Activated naive CD4-positive, alpha-beta T cell treated with Interleukin-2 at 50 U/mL for 16 hours (primary cell): ENCODE data around the gene GASK1A.

Experiments used
- DNase-seq: peaks from one replicate; pipeline ENCODE4 v3.0.0-alpha.2; 2020

GASK1A gene

DNA sequence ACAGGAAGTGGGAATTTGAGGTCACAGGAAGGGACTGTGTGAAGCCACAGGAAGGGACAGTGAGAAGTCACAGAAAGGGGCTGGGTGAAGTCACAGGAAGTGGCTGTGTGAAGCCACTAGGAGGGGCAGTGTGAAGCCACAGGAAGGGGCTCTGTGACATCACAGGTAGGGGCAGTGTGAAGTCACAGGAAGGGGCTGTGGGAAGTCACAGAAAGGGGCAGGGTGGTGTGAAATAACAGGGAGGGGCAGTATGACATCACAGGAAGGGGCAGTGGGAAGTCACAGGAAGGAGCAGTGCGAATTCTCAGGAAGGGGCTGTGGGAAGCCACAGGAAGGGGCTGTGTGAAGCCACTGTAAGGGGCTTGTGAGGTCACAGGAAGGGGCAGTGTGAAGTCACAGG, 35.8 kb downstream of the GASK1A start:
- DNase-seq, result no peak

GRCh38 chr3:43015572-43015971, 36.5 kb downstream of the GASK1A start:
- DNase-seq, result no peak

- DNase-seq, result no peak
Measured at GRCh38 chr3:43015991-43016865, 37.1 kb downstream of the GASK1A start.

GRCh38 chr3:43017004-43017403, 37.9 kb downstream of the GASK1A start:
- no peak for DNase-seq

DNA sequence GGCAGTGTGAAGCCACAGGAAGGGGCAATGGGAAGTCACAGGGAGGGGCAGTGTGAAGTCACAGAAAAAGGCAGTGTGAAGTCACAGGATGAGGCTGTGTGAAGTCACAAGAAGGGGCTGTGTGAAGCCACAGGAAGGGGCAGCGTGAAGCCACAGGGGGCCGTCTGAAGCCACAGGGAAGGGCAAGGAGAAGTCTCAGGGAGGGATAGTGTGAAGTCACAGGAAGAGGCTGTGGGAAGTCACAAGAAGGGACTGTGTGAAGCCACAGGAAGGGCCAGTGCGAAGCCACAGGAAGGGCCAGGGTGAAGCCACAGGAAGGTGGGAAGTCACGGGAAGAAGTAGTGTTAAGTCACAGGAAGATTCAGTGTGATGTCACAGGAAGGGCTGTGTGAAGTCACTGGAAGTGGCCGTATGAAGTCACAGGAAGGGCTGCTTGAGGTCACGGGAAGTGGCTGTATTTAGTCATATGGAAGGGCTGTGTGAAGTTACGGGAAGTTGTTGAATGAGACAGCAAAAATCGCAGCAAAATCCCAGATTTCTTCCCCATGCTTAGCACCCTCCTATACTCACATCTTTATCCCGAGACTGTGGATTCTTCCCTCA, 38.6 kb downstream of the GASK1A start:
- no peak for DNase-seq

DNA sequence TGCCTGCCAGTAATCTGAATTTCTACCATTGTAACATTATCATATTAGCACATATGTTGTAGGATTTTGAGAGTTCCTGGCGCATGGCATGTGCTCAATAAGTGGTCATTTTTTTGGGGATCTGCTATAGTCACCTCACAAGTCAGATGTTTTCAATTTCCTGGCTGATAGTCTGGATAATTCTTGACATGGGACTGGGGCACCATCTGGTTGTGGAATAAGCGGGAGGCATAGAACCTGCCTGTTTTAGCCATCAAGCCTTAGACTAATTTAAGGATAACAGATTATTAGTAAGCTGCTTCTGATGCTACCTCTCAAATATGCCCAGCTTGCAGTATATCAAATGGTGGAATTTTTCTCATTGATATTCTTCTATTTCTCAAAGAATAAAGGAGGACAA, 39.1 kb downstream of the GASK1A start:
- DNase-seq, result no peak

DNA sequence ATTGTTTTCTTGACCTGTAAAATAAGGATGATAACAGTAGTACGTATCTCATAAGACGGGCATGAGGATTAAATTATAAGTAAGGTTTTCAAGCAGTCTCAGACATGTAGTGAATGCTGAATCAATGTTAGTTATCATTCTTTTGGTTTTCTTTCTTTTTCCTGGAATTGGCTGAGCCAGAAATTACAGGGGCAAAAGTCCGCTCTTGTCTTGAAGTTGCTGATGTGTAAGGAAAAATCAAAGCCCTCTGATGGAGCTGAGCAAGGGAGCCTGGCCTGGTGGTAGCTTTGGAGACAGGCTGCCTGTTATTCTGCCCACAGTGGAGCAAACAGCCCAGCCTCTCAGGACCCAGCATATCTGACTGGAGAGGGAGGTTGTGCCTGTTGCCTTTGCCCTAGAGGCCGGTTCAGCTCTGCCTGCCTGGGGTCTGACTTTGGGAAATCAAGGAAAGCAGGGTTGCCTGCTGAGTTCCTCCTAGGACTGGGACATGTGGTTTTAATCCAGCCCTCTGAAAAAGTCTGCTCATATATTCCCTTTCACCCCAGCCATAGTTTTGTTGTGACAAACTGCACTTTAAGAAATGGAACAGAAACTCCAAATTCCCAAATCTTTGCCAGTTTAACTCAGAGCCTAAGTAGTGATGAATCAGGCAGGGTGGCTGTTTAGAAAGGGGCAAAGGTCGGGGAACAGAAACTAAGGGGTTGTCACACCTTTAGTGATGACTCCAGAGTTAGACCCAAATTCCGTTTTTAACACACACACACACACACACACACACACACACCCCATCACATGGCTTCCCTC, 40.1 kb downstream of the GASK1A start:
- DNase-seq, result no peak

DNA sequence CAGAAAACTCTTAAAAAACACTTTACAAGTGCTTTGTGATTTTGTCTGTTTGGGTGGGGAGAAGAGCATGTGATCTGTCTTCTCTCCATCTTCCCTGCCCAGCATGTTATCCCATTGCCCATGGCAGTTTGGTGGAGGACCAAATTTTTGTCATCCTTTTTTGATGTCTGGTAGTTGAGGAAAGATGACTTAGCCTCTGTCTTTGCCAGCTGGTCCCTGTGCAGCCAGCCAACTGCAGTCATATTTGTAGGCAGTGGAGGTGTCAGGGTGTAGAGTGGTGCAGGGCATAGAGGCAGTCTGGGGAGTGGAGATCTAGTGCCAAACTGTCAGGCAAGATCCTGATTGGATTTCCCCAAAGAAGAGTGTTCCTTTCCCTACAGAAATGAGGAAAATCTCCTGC, 40.7 kb downstream of the GASK1A start:
- no peak for DNase-seq

- no peak for DNase-seq
Measured at GRCh38 chr3:43021186-43021585, 42.1 kb downstream of the GASK1A start.

DNA sequence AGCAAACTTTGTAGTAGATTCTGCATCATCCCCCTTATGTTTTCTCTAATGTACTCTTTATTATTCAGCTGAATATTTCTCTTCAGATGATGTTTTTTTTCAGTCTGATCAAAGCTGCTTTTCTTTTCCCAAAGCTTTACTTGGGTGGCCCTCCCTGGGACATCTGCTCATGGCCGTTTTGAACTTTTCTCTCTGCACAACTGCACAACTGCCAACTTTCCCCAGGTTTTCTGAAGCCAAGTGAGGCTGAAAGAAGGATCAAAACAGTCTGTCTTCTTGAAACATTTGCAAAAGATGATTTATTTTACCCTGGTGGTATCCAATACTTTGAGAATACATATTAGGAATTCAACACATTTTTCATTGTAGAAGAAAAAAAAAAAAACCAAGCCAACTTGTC, 43.0 kb downstream of the GASK1A start:
- DNase-seq, result no peak

DNA sequence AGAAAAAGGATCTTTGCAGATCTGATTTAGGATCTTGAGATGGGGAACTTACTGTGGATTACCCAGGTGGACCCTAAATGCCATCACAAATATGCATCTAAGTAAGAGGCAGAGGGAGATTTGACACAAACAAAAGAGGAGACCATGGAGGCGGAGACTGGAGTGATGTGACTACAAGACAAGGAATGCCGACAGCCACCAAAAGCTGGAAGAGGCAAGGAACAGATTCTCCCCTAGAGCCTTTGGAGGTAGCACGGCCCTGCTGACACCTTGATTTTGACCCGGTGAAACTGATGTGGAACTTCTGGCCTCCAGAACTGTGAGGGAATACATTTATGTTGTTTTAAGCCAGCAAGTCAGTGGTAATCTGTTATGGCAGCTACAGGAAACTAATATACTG, 44.0 kb downstream of the GASK1A start:
- DNase-seq, result no peak

GRCh38 chr3:43023746-43024145, 44.6 kb downstream of the GASK1A start:
- no peak for DNase-seq

GRCh38 chr3:43024181-43024885, 45.2 kb downstream of the GASK1A start:
- DNase-seq, result peak; percentile 25

DNA sequence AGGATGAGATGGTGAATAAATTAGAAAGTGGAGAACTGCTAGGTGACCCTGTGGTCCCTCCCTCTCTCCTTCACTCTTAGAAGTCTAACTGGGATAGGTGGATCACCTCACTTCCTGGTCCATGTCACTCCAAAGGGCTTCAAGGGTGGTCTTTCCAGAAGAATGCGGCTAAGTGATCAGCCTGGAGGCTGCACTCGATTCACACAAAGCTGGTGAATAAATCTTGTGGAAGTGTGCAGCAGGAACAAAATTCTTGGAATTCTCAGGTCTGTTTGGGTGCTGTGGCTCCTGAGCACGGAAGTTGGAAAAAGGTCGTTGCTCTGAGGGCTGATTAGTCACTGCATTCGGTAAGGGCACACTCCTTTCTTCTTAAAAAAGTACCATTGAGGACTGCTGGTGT, 46.3 kb downstream of the GASK1A start:
- DNase-seq, result no peak

GRCh38 chr3:43028001-43028400, 48.9 kb downstream of the GASK1A start:
- no peak for DNase-seq

DNA sequence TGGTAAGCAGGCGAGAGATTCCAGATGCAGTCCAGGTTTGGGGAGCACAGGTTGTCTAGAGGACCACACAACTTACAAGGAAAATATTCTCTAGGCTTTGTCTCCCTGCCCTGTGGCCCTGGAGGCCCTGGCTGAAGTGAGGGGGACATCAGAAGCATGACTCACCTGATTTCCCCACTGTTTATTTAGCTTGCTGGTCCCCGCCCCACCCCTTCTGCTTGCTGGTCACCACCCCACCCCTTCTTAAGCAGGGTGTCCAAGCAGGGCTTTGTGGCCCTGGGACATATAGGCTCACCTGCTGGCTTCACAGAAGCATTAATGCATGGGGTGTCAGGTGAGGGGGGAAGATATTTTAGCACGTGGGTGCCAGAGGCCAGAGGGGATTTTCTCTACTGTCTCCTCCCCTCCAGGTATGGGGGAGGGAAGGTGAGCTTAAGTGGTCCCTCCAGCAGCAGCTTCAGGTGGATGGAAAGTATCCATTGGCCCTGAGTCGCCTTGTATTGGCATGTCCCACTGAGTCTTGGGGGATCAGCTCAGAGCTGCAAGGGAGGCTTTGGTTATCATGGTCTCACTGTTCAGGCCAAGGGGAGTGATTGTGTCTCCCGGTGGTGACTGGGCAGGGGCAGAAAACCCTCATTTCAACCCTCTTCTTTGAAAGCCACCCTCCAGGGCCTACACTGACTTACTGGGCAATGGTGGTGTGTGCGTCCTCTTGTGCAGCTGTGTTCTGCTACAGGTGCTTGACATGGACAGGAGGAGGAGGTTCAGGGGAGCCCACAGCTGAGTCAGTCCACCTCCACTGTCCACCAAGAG, 49.8 kb downstream of the GASK1A start:
- no peak for DNase-seq

GRCh38 chr3:43030162-43030935, 51.2 kb downstream of the GASK1A start:
- DNase-seq, result no peak

DNA sequence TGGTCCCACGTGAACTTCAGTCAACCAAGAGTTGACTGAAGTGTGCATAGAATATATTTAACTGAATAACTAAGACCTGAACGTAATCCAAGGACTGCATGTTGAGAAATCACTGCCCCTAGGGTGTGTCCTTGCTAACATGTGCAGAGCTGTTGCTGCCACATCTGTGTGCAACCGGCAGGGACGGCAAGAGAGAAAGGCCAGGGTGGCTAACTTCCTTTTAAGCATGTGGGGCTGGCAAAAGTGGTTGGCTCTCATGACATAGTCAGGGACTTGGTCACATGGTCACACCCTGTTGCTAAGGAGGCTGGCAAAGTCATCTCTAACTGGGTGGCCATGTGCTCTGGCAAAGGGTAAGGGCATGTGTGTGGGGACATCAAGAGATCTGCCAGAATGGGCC, 52.4 kb downstream of the GASK1A start:
- no peak for DNase-seq

DNA sequence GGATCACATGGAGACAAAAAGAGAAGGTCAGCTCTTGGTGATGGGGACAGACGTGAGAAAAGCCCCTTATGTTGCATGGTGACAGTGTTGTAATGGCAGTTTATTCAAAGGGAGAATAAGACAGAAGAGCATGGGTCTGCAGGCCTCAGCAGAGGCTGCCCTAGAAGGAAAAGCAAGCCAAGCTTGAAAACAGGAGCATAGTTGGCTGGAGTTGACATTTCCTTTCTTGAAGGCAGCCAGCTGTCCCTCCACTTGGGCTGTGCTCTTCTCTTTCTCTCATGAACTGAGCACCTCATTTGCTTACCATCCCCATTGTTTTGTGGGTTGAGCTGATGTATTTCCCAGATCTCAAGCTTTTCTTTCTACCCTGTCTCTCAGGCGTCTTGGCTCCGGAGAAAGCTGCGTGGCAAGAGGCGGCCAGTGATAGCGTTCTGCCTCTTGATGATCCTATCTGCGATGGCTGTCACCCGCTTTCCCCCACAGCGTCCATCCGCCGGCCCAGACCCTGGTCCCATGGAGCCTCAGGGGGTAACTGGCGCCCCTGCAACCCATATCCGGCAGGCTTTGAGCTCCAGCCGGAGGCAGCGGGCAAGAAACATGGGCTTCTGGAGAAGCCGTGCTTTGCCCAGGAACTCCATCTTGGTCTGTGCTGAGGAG, 52.9 kb downstream of the GASK1A start:
- DNase-seq, result no peak
